Raji (cell line): Measurements from ENCODE around the gene RUSC2.

Source experiments
- POLR2A ChIP-seq: IDR thresholded peaks from 2 replicates; pipeline ENCODE4 v1.6.1; 2011; ENCODE audit warnings: low read depth, low read length, control low read depth; ENCODE audit not compliant: insufficient read depth

The RUSC2 gene, protein sequence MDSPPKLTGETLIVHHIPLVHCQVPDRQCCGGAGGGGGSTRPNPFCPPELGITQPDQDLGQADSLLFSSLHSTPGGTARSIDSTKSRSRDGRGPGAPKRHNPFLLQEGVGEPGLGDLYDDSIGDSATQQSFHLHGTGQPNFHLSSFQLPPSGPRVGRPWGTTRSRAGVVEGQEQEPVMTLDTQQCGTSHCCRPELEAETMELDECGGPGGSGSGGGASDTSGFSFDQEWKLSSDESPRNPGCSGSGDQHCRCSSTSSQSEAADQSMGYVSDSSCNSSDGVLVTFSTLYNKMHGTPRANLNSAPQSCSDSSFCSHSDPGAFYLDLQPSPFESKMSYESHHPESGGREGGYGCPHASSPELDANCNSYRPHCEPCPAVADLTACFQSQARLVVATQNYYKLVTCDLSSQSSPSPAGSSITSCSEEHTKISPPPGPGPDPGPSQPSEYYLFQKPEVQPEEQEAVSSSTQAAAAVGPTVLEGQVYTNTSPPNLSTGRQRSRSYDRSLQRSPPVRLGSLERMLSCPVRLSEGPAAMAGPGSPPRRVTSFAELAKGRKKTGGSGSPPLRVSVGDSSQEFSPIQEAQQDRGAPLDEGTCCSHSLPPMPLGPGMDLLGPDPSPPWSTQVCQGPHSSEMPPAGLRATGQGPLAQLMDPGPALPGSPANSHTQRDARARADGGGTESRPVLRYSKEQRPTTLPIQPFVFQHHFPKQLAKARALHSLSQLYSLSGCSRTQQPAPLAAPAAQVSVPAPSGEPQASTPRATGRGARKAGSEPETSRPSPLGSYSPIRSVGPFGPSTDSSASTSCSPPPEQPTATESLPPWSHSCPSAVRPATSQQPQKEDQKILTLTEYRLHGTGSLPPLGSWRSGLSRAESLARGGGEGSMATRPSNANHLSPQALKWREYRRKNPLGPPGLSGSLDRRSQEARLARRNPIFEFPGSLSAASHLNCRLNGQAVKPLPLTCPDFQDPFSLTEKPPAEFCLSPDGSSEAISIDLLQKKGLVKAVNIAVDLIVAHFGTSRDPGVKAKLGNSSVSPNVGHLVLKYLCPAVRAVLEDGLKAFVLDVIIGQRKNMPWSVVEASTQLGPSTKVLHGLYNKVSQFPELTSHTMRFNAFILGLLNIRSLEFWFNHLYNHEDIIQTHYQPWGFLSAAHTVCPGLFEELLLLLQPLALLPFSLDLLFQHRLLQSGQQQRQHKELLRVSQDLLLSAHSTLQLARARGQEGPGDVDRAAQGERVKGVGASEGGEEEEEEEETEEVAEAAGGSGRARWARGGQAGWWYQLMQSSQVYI (N-terminal part only)

DNA sequence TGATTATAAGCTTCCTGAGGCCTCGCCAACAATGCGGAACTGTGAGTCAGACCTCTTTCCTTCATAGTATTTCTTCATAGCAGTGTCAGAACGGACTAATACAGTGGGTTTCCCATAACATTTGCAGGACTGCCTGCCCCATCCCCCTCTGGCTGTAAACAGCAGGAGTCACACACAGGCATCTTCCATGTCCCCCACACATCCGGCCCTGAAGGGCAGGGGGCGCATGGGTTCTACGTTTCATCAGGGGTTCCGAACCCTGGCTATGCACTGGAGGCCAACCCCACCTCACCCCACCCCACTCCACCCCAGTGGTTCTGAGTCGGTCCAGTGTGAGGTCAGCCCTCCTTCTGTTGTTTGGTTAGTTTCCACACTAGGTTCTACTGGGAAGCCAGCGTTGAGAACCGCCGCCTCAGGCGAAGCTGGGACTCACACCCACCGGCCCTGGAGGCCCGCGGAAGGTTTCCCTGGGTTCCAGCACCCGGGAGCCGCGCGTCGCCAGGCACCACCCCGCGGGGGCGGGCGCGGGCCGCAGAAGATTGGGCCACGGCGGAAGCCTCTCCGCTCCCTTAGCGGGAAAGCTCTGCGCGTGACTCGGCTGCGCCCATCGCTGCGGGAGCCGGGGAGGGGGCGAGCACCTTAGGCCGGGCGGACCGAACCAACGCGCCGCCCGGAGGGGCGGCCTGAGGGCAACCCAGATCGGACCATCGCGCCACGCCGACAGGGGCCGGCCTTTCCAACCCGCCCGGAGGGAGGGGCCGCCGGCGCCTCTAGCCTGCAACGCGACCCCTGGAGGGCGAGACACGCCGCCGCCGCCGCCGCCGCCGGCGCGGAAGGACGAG lies at the start of gene RUSC2:
Gene RUSC2, plus strand, starts transcription at position 799 of the 842 bp plus-strand sequence. CDS start 56,411 bp downstream, outside the sequence.
- no peak for TF ChIP-seq POLR2A

DNA sequence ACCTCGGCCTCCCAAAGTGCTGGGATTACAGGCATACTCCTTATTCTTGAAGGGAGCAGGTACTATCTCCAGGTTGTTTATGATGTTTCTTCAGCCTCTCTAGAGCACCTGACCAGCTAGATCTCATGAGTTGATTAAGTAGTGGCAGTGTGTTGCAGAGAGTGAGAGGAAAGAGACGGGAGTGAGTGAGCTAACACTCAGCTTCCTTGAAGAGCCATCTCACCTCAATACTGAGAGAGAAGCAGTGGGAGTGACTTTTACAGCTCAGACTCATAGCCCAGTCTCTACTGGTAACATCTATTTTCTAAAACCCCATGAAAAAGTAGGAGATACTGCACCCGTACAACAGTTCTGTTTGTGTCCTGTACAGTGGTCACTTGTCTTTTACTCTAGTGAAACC lies 43.9 kb upstream of the RUSC2 start:
- no peak for TF ChIP-seq POLR2A

DNA sequence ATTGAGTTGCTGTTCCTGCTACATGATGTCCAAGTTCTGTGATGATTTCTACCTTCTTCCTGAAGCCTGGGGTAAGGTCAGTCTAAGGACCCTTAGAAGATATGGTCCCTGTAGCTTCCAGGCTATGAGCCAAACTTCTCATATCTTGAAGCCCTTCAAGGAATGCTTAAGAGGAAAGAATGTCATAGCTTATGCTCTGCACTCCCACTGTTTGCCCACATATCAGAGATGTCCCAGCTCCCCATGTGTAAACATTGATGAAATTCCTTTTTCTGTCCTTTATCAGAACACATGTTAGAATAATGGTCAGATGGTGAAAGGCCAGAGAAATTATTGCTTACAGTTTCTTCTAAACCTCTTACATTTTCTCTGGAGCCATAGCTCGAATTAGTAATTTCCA lies 41.4 kb upstream of the RUSC2 start:
- TF ChIP-seq POLR2A: no peak

DNA sequence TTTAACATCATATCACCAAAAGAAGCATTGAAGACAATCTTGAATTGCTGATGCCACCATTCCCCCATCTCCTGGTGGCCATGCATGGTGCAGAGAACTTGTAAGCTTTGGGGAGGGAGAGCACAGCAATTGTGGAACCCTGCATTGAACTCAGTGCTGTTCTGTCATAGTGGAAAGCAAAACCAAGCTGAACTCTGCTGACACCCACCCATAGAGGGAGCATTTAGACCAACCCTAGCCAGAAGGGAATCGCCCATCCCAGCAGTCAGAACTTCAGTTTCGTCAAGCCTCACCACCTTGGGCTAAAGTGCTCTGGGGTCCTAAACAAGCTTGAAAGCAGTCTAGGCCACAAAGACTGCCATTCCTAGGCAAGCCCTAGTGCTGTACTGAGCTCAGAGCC lies 37.4 kb upstream of the RUSC2 start:
- TF ChIP-seq POLR2A: no peak

DNA sequence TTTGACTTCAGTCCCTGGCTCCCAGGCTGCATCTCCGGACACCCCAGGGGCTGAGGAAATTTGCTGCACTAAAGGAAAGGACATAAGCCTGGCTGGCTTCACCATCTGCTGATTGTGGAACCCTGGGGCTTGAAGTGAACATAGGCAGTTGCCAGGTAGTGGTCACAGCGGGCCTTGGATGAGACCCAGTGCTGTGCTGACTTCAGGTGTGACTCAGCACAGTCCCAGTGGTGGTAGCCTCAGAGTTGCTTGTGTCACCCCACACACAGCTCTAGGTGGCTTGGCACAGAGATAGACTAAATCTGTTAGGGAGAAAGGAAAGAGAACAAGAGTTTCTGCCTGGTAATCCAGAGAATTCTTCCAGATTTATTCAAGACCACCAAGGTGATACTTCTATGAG lies 36.1 kb upstream of the RUSC2 start:
- TF ChIP-seq POLR2A: no peak

DNA sequence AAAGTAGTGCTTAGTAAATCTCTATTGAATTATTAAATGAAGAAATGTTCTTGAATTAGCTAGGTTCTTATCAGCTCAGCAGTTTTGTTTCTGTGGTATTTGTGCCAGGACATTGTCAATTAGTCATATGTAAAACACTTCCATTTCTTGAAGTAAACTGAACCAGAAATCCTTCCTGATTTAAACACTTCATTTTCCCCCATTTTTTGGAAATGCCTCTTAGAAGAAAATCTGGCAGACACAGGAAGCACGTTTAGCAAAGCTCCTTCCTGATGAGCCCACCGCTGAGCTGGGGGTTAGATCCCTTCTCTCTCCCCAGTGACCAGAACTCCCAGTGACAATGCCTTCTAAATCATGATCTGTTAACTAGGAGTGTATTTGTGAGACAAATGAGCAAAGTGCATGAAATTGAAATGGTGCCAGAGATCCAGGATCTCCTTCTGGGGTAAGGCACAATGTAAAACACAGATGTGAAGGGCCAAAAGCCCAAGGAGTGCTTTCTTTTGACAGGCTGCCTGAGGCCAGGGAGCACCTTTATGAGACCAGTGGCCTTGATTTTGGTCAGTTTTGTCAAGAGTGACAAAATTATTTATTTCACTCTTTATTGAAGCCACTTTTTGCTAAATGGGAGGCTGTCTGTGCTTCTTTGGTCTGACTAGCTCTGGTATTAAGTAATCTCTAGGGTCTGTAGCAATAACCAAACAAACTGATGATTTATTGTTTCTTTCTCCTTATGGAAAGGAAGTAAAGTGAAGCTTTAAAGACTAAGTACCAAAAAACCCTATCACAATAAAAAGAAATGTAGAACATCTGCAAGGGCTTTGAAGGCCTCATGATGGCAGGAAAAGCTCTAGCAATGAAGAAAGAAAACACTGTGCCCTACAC lies 25.5 kb upstream of the RUSC2 start:
- no peak for TF ChIP-seq POLR2A

DNA sequence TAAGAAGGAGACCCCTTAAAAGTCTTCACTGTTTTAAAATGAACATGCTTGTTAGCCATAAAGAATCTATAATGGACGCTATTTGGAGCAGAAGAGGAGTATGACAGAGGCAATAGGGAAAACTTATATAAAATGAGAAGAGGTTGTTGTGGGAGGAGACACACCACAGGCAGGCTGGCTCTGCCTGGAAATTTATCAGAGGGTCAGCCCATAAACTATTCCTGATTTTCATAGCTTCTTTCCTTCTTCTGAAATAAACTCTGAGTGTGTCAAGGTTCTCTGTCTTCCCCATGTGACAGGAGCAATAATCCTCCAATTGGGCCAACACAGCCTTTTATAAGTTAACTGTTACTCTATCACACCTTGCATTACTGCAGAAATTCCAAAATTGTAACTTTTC lies 19.6 kb upstream of the RUSC2 start:
- TF ChIP-seq POLR2A: no peak

DNA sequence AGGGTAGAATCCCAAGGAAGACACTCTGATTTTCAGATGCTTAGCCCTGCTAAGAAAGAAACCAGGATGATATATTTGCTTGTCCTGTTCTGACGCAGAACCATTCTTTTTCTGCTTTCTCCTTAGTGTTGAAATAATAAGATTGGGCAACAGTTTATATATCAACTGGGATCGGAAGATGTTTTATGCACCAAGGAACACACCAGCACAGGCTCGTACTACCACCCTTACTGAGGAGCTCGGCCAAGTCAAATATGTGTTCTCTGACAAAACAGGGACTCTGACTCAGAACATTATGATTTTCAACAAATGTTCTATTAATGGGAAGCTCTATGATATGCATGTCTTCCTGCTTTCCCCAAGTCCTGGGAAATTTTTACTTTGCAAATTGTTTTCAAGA lies 19.0 kb upstream of the RUSC2 start:
- TF ChIP-seq POLR2A: no peak

DNA sequence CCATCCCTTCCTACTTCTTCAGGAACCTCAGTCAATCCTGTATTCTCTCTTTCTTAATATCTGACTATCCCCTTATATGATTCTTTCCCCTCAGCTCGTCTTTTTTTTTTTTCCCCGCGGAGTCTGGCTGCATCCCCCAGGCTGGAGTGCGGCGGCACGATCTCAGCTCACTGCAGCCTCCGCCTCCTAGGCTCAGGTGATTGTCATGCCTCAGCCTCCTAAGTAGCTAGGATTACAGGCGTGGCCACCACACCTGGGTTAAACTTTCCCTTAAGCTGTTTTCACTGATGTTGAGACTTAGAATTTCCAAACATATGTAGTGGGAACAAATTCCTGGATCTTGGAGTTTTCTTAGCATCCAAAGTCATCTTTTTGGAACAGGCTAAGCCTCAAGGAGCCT lies 13.3 kb upstream of the RUSC2 start:
- no peak for TF ChIP-seq POLR2A

DNA sequence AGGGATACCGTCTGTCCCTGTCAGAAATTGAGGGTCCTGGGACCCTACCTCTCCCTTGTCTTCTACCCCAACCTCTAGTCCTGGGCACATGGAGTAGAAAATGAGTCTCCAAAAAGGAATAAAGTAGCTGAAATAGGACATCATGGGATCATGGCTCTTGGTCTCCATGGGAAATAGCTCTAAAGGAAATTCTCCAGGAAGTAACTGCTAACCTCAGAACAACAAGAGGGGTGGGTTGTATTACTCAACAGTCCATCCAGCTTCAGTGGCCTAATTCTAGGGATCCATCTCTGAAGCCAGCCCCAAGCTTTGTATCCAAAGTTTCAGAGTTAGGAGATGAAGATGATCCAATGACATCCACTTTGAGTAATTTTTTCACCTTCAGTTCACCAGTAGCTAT lies 11.0 kb upstream of the RUSC2 start:
- no peak for TF ChIP-seq POLR2A

DNA sequence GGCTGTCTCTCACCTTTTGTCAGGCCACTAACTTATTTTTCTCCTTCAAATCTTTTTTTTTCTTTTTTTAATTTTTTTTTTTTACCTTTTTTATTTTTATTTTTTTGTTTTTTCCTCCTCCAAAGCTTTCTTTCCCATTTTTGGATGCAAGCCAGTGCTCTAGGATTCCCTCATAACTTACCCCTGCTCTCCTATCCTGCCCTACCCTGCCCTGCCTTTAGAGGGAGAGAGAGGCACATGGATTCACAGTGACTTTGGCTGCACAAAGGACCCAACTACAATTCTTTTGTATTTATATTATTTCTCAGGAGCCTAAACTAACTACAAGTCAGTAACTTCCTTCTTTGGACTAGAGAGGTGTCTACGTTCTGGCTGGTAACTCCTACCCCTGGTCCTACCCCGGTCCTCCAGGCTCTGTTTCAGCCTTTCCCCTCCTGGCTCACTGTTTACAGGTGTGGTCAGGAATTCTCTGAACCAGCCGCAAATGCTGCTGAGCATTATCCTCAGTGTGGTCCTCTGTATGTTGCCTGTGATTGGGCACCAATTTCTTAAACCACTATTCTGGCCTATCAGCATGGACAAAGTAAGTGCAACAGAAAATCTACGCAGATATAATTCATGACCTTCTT lies 8.4 kb upstream of the RUSC2 start:
- no peak for TF ChIP-seq POLR2A

DNA sequence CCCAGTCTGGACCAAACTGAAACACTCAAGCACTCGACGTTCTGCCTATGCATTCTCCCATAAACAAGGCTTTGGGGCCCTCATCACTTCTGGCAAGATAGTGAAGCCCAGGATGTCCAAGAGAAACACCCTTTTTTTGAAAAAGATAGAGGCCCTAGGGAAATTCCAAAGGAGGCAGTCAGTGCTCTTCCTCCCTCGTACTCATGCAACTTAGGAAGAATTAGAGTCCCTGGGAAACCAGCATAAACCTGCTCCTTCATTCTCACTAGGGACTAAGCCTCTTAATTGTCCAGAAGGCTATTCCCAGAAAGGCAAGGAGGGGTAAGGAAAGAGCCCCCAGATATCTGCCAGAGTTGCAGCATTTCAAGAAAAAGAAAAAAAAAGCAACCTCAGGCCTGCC lies 7.8 kb upstream of the RUSC2 start:
- no peak for TF ChIP-seq POLR2A

DNA sequence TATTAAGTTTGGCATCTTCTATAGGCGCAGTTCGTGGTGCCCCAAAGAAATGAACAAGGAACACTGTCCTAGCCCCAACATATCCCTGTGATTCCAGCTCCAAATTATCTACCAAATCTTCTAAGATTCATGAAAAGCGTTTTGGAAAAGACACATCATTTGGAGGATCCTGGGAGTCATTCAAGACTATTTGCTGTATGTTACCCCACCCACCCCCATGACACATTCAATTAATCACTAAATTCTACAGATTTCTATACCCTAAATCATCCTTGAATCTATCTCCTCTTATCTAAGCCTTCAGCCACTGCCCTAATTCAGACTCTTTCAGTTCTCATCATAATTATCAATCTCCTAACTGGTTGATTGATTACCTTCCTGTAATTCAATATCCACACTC lies 5.5 kb upstream of the RUSC2 start:
- no peak for TF ChIP-seq POLR2A

DNA sequence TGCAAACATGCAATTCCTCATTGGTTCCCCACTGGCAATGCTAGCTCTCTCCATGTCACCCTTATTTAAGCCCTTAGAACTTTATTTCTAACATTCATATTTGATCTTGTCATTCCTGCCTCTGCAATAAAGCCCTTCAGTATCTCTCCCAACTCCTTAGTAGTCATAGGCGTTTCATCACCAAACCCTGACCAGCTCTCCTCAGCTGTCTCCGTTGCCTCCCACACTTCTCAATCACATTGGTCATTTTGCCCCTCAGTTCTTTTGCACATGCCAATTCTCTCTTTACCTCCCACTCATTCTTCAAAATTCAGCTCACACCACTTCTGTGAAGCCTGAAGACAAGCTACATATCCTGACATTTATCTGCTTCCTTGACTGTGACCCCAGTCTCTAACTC lies 2.8 kb upstream of the RUSC2 start:
- no peak for TF ChIP-seq POLR2A

DNA sequence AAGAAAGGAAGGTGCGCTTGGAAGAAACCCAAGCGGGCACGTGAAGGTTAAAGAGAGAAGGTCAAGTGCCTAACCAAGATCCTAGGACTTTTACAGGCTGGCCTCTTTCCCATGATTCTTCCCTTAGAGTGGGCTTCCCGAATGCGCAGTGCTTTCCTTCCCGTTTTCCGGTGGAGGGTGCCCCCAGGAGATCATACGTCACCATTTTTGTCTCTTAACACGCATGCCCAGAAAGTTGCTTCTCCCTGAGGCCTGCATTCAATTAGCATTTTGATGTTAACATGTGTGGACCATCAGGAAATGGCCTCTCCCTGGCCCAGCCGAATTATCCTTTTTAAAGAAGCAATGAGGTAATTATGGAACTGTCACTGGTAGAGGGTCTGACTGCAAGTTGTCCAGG lies 1.9 kb upstream of the RUSC2 start:
- TF ChIP-seq POLR2A: no peak
